HCT116 (cell line): ENCODE data around the gene TWNK. TPM values are rescaled to one million over a fixed set of nuclear protein-coding genes. Genes with fewer than 3 reads are reported as not detected.

Source experiments
- ATAC-seq: fragments of 200-7000 bp; cut with Tn5 transposase; 2 replicates; pipeline ENCODE4 v1.9.1; 2020; ENCODE audit warnings: mild to moderate bottlenecking, moderate library complexity
- BruUV-seq: library from RNA; stranded (reverse); fragments of 400-500 nt; replicated peaks from 2 replicates; lab custom pipeline; 2021; lab: Mats Ljungman, UMichigan
- CTCF ChIA-PET: fragments of 300-600 bp; sonication (Branson Sonifier 250); formaldehyde crosslinking; loops from one replicate; lab custom pipeline; 2021; ENCODE audit warnings: antibody characterized with exemption; lab: Charles Lee
- POLR2A ChIA-PET: fragments of 300-600, 350-600 bp; sonication (Branson Sonifier 250); formaldehyde crosslinking; loops from one replicate; lab custom pipeline; 2021; ENCODE audit warnings: antibody characterized with exemption; lab: Charles Lee
- RAD21 ChIA-PET, 2 experiments: fragments of 300-600 bp; sonication (Branson Sonifier 250); formaldehyde crosslinking; loops; one replicate each; lab custom pipeline; 2023; ENCODE audit warnings: low total read pairs in 2 of 2; ENCODE audit not compliant: uncharacterized antibody in 2 of 2, unreplicated experiment in 2 of 2, low non-redundant PET in 1 of 2; lab: Charles Lee
- DNase-seq: peaks from one replicate; pipeline ENCODE4 v3.0.0-alpha.2; 2010; ENCODE audit warnings: low read depth, low spot score
- H2AFZ ChIP-seq: fragments of 200-600 bp; shearing (Covaris generic), sonication (generic); 2 replicates; pipeline ENCODE4 v1.6.1; 2017; ENCODE audit warnings: low read depth, mixed run types, mixed read lengths, antibody characterized with exemption, low read length; ENCODE audit not compliant: poor library complexity, severe bottlenecking
- H3K27ac ChIP-seq: 2 replicates; pipeline ENCODE4 v1.5.1; 2012; ENCODE audit warnings: low read depth, low read length
- H3K27me3 ChIP-seq: fragments of 200-600 bp; sonication (generic); 2 replicates; pipeline ENCODE4 v1.6.1; 2016; ENCODE audit warnings: mixed run types, low read length, mixed read lengths; ENCODE audit not compliant: insufficient read depth
- H3K36me3 ChIP-seq, 2 experiments: fragments of 200-500 bp in 1 of 2; fragments of 200-600 bp in 1 of 2; sonication (Bioruptor generic) in 1 of 2; sonication (generic) in 1 of 2; 2 replicates each; pipeline versions ENCODE4 v1.5.1 to v1.6.1; 2014 to 2016; ENCODE audit warnings: low read length in 2 of 2, inconsistent platforms in 1 of 2, mixed read lengths in 1 of 2, mixed run types in 1 of 2; ENCODE audit not compliant: insufficient read depth in 2 of 2, control insufficient read depth in 1 of 2
- H3K4me1 ChIP-seq, 2 experiments: fragments of 200-600 bp in 1 of 2; sonication (generic) in 1 of 2; 2 replicates each; pipeline versions ENCODE4 v1.5.1 to v1.6.1; 2012 to 2017; ENCODE audit warnings: low read length in 2 of 2, inconsistent platforms in 1 of 2, mild to moderate bottlenecking in 1 of 2, mixed read lengths in 1 of 2, mixed run types in 1 of 2, moderate library complexity in 1 of 2; ENCODE audit not compliant: insufficient read depth in 2 of 2, control insufficient read depth in 1 of 2
- H3K4me2 ChIP-seq: fragments of 200-600 bp; sonication (generic); 2 replicates; pipeline ENCODE4 v1.6.1; 2017; ENCODE audit warnings: mixed run types, low read length, mixed read lengths
- H3K4me3 ChIP-seq, 2 experiments: fragments of 200-600 bp in 1 of 2; sonication (generic) in 1 of 2; replicated peaks in 1 of 2; 2 replicates each; pipeline ENCODE4 v1.5.1; 2011 to 2016; ENCODE audit warnings: low read length in 2 of 2, control low read depth in 1 of 2, low read depth in 1 of 2, mild to moderate bottlenecking in 1 of 2, mixed read lengths in 1 of 2, mixed run types in 1 of 2
- H3K79me2 ChIP-seq: fragments of 200-600 bp; sonication (generic); 2 replicates; pipeline ENCODE4 v1.6.1; 2017; ENCODE audit warnings: mild to moderate bottlenecking, mixed run types, low read length, moderate library complexity, mixed read lengths; ENCODE audit not compliant: insufficient read depth
- H3K9ac ChIP-seq: fragments of 200-600 bp; sonication (generic); 2 replicates; pipeline ENCODE4 v1.6.1; 2016; ENCODE audit warnings: low read length, mixed read lengths
- H3K9me2 ChIP-seq: fragments of 200-600 bp; sonication (generic), shearing (Covaris generic); 2 replicates; pipeline ENCODE4 v1.6.1; 2017; ENCODE audit warnings: mixed run types, mild to moderate bottlenecking, moderate library complexity; ENCODE audit not compliant: insufficient read depth
- H3K9me3 ChIP-seq, 2 experiments: fragments of 200-500 bp in 1 of 2; fragments of 200-600 bp in 1 of 2; sonication (Bioruptor generic) in 1 of 2; sonication (generic) in 1 of 2; 2 replicates each; pipeline ENCODE4 v1.6.1; 2014 to 2017; ENCODE audit warnings: low read length in 2 of 2, mixed read lengths in 2 of 2, inconsistent platforms in 1 of 2, low read depth in 1 of 2, mild to moderate bottlenecking in 1 of 2, mixed run types in 1 of 2, moderate library complexity in 1 of 2; ENCODE audit not compliant: control insufficient read depth in 1 of 2, insufficient read depth in 1 of 2
- H4K20me1 ChIP-seq: fragments of 200-600 bp; sonication (generic), shearing (Covaris generic); 2 replicates; pipeline ENCODE4 v1.6.1; 2017; ENCODE audit warnings: mixed run types, mild to moderate bottlenecking, moderate library complexity; ENCODE audit not compliant: insufficient read depth
- ATF3 ChIP-seq: IDR thresholded peaks from 2 replicates; pipeline ENCODE4 v1.6.1; 2012
- CBX3 ChIP-seq: IDR thresholded peaks from 2 replicates; pipeline ENCODE4 v1.6.1; 2012; ENCODE audit warnings: low read depth
- CEBPB ChIP-seq: IDR thresholded peaks from 2 replicates; pipeline ENCODE4 v1.6.1; 2012; ENCODE audit warnings: low read depth
- CTCF ChIP-seq, 3 experiments: fragments of 200-600 bp in 1 of 3; sonication (generic) in 1 of 3; IDR thresholded peaks in 2 of 3; conservative IDR thresholded peaks in 1 of 3; 2 replicates each; pipeline ENCODE4 v1.5.1; 2012 to 2017; ENCODE audit warnings: low read depth in 2 of 3, low read length in 2 of 3, antibody characterized with exemption in 1 of 3, borderline replicate concordance in 1 of 3, control low read depth in 1 of 3, mild to moderate bottlenecking in 1 of 3, mixed read lengths in 1 of 3, mixed run types in 1 of 3, moderate library complexity in 1 of 3; ENCODE audit not compliant: insufficient read depth in 1 of 3
- EGR1 ChIP-seq: IDR thresholded peaks from 2 replicates; pipeline ENCODE4 v1.6.1; 2012; ENCODE audit warnings: low read depth
- ELF1 ChIP-seq: IDR thresholded peaks from 2 replicates; pipeline ENCODE4 v1.6.1; 2012; ENCODE audit warnings: low read depth, borderline replicate concordance
- EZH2 ChIP-seq: fragments of 200-600 bp; sonication (generic); IDR thresholded peaks from 2 replicates; pipeline ENCODE4 v1.6.1; 2017; ENCODE audit warnings: antibody characterized with exemption, mixed run types
- EZH2phosphoT487 ChIP-seq: fragments of 200-600 bp; IDR thresholded peaks from 2 replicates; pipeline ENCODE4 v1.6.1; 2018; ENCODE audit warnings: antibody characterized with exemption, borderline replicate concordance
- JUND ChIP-seq: IDR thresholded peaks from 2 replicates; pipeline ENCODE4 v1.6.1; 2012
- POLR2A ChIP-seq: IDR thresholded peaks from 2 replicates; pipeline ENCODE4 v1.7.0; 2011; ENCODE audit warnings: borderline replicate concordance; ENCODE audit not compliant: insufficient read depth, insufficient read length; ENCODE audit errors: extremely low read depth
- RAD21 ChIP-seq: IDR thresholded peaks from 2 replicates; pipeline ENCODE4 v1.6.1; 2012; ENCODE audit warnings: low read depth, mild to moderate bottlenecking
- REST ChIP-seq: IDR thresholded peaks from 2 replicates; pipeline ENCODE4 v1.6.1; 2012; ENCODE audit warnings: low read depth
- SIN3A ChIP-seq: IDR thresholded peaks from 2 replicates; pipeline ENCODE4 v1.6.1; 2012; ENCODE audit warnings: low read depth
- SRF ChIP-seq: IDR thresholded peaks from 2 replicates; pipeline ENCODE4 v1.6.1; 2012; ENCODE audit warnings: low read depth
- TCF7L2 ChIP-seq: IDR thresholded peaks from 2 replicates; pipeline ENCODE4 v1.7.0; 2011; ENCODE audit warnings: borderline replicate concordance, inconsistent platforms; ENCODE audit not compliant: insufficient read depth, insufficient read length; ENCODE audit errors: extremely low read depth
- YY1 ChIP-seq: IDR thresholded peaks from 2 replicates; pipeline ENCODE4 v1.6.1; 2011; ENCODE audit warnings: low read length, low read depth, moderate library complexity, mild to moderate bottlenecking; ENCODE audit not compliant: insufficient replicate concordance; ENCODE audit errors: extremely low read depth
- ZBTB33 ChIP-seq: IDR thresholded peaks from 2 replicates; pipeline ENCODE4 v1.6.1; 2011; ENCODE audit warnings: mild to moderate bottlenecking, low read length, moderate library complexity; ENCODE audit not compliant: insufficient replicate concordance; ENCODE audit errors: extremely low read depth
- ZFX ChIP-seq: fragments of 450-650 bp; IDR thresholded peaks from 2 replicates; pipeline ENCODE4 v1.6.1; 2017
- intact Hi-C: fragments of 100-400 bp; cut with micrococcal nuclease; formaldehyde crosslinking; loops from 2 replicates; pipeline ENCODE4 v1.10.0; 2022
- total RNA-seq: library from RNA; stranded (reverse); gene quantifications from one replicate; pipeline ENCODE4 v1.2.1, GENCODE V29; 2021; ENCODE audit not compliant: unreplicated experiment

Gene TWNK
- total RNA-seq, 1 experiment from 2014 or later: 42.1 TPM

GRCh38 chr10:101002456-101002855, 15.1 kb downstream of the TWNK start:
- Histone ChIP-seq H3K9me2 (no peaks in the 10 kb centered on the region), H2AFZ (no peak overlapping the region), H3K4me3 (no peak overlapping the region), H3K79me2 (peaks cover 48% of the 10 kb centered on the region), H3K4me2 (no peak overlapping the region), H4K20me1 (no peaks in the 10 kb centered on the region), H3K9me3 (no peaks in the 10 kb centered on the region), H3K27me3 (no peaks in the 10 kb centered on the region), H3K27ac (peak overlapping the region; percentile 14; the same call in 1 of the 2 replicates), H3K9ac (0 out of 2 replicates have a peak overlapping the region, but pooled peaks have one; percentile 13), H3K4me1 (peaks cover 14 to 30% of the 10 kb centered on the region in 2 experiments; a peak in 3 of 4 replicates), H3K36me3 (peaks cover 12 to 15% of the 10 kb centered on the region in 2 experiments; a peak in 3 of 4 replicates)
- no TSS peak for BruUV-seq
- TF ChIP-seq EZH2phosphoT487: no peak
- TF ChIP-seq ELF1: no peak
- no peak for TF ChIP-seq ZBTB33
- no peak for TF ChIP-seq TCF7L2
- TF ChIP-seq REST: no peak
- TF ChIP-seq SIN3A: no peak
- TF ChIP-seq CBX3: no peak
- no peak for TF ChIP-seq ZFX
- TF ChIP-seq JUND: no peak
- no peak for TF ChIP-seq POLR2A
- no peak for TF ChIP-seq RAD21
- TF ChIP-seq EZH2: no peak
- TF ChIP-seq YY1: no peak
- no peak for TF ChIP-seq EGR1
- TF ChIP-seq CTCF (IDR thresholded peaks at IDR 0.05 in 2 of 3, conservative IDR thresholded peaks at IDR 0.05 in 1 of 3; ENCODE audit: borderline replicate concordance in 1 of 3, insufficient read depth in 1 of 3, low read depth in 2 of 3, low read length in 2 of 3): no peak
- TF ChIP-seq CEBPB: no peak
- no peak for TF ChIP-seq ATF3
- no peak for TF ChIP-seq SRF
- intact Hi-C loops: no loop called here
- CTCF ChIA-PET: interaction anchor here (1.3 to 8.3 kb wide), 3 partner anchors 7 to 28 kb away, joined by 3 to 118 read pairs (median 3); partner anchors contain the start of genes PDZD7 and SFXN3
- DNase-seq (no peak), ATAC-seq (no peak)
- POLR2A ChIA-PET: no interaction called here
- RAD21 ChIA-PET: no interaction called here
